ENCODE measurements around the gene NEK8. TPM values are rescaled to one million over a fixed set of nuclear protein-coding genes. Genes with fewer than 3 reads are reported as not detected.

NEK8 gene
- total RNA-seq, 2 experiments from 2014 or later: 3.6 to 3.9 TPM

- H3K4me3 Mint-ChIP-seq: no peak overlapping the region
- no peak for ATAC-seq
- DNase-seq: no peak
- H3K27ac Mint-ChIP-seq: no peak overlapping the region
- H3K4me1 Mint-ChIP-seq (ENCODE audit: low read depth): peaks cover 10% of the 10 kb centered on the region
- TF ChIP-seq CTCF (IDR thresholded peaks at IDR 0.05): no peak
- intact Hi-C loops (cut with micrococcal nuclease): no loop called here
- H3K36me3 Mint-ChIP-seq (ENCODE audit: low read depth): peaks cover 11% of the 10 kb centered on the region
- H3K9me3 Mint-ChIP-seq: no peaks in the 10 kb centered on the region
- ChIA-PET POLR2A (interaction anchor here (0.8 to 1.7 kb wide), 5 partner anchors 10 to 544 kb away, joined by 3 to 8 read pairs (median 3); partner anchors contain the start of gene RPL23A), CTCF (interaction anchor here (0.7 to 1.3 kb wide), 2 partner anchors 19 to 32 kb away, joined by 3 read pairs; partner anchors contain the start of gene TLCD1)
- no peaks in the 10 kb centered on the region for H3K27me3 Mint-ChIP-seq
Measured at GRCh38 chr17:28707339-28707720, 21.3 kb upstream of the NEK8 start.

GRCh38 chr17:28710861-28711722 is 17.5 kb upstream of the NEK8 start:
- no peak for TF ChIP-seq CTCF (IDR thresholded peaks at IDR 0.05)

GRCh38 chr17:28711723-28712031 is 16.9 kb upstream of the NEK8 start, which contains the start of gene PROCA1:
Gene PROCA1 (minus strand): TSS chr17:28711888. CDS start chr17:28711660, 228 bp downstream.
- ChIA-PET CTCF (interaction anchor here (0.7 to 3.5 kb wide), 8 partner anchors 8 to 118 kb away, joined by 3 to 20 read pairs (median 6); partner anchors contain the start of genes BLTP2, NEK8, RPL23A and TLCD1), POLR2A (interaction anchor here (0.6 to 7.7 kb wide), 12 partner anchors 9 to 254 kb away, joined by 3 to 65 read pairs (median 3); partner anchors contain the start of genes BLTP2, NEK8, RPL23A and SDF2)
- DNase-seq: peak; percentile 54
- peak within 1 kb of the TSS; percentile 89 for H3K4me3 Mint-ChIP-seq
- no peak for TF ChIP-seq CTCF (IDR thresholded peaks at IDR 0.05)
- H3K36me3 Mint-ChIP-seq (ENCODE audit: low read depth): peaks cover 7% of the 10 kb centered on the region
- intact Hi-C loops (cut with micrococcal nuclease): no loop called here
- ATAC-seq: peak; percentile 37
- H3K27ac Mint-ChIP-seq: peak within 1 kb of the TSS; percentile 95
- H3K4me1 Mint-ChIP-seq (ENCODE audit: low read depth): peaks cover 13% of the 10 kb centered on the region
- H3K9me3 Mint-ChIP-seq: no peaks in the 10 kb centered on the region
- peaks cover 9% of the 10 kb centered on the region for H3K27me3 Mint-ChIP-seq

More at GRCh38 chr17:28710861-28711722, 17.5 kb upstream of the NEK8 start:
- ChIA-PET CTCF (interaction anchor here (0.7 to 3.5 kb wide), 10 partner anchors 9 to 168 kb away, joined by 3 to 20 read pairs (median 5); partner anchors contain the start of genes BLTP2, NEK8, RPL23A and TLCD1), POLR2A (interaction anchor here (0.6 to 7.7 kb wide), 18 partner anchors 9 to 770 kb away, joined by 3 to 65 read pairs (median 3); partner anchors contain the start of genes BLTP2, NEK8, RPL23A and SDF2)
- intact Hi-C loops (cut with micrococcal nuclease): no loop called here
- peaks cover 7% of the 10 kb centered on the region for H3K36me3 Mint-ChIP-seq (ENCODE audit: low read depth)
- no peaks in the 10 kb centered on the region for H3K9me3 Mint-ChIP-seq
- H3K4me3 Mint-ChIP-seq: peak overlapping the region; percentile 89
- peaks cover 9% of the 10 kb centered on the region for H3K27me3 Mint-ChIP-seq
- ATAC-seq (peak; percentile 92), DNase-seq (peak; percentile 92)
- H3K27ac Mint-ChIP-seq: peak overlapping the region; percentile 95
- peaks cover 13% of the 10 kb centered on the region for H3K4me1 Mint-ChIP-seq (ENCODE audit: low read depth)

- H3K27ac Mint-ChIP-seq: peak overlapping the region; percentile 95
Measured at GRCh38 chr17:28712032-28712704, 16.4 kb upstream of the NEK8 start.

More at GRCh38 chr17:28712032-28712704, 16.4 kb upstream of the NEK8 start:
- ChIA-PET POLR2A (interaction anchor here (0.6 to 7.7 kb wide), 10 partner anchors 9 to 253 kb away, joined by 3 to 65 read pairs (median 5); partner anchors contain the start of genes BLTP2, NEK8, RPL23A and SDF2), CTCF (interaction anchor here (1.1 to 3.4 kb wide), 4 partner anchors 8 to 65 kb away, joined by 5 to 20 read pairs (median 10); partner anchors contain the start of genes NEK8, RPL23A and TLCD1)
- intact Hi-C loops (cut with micrococcal nuclease): no loop called here
- DNase-seq (peak; percentile 86), ATAC-seq (peak; percentile 55)
- no peaks in the 10 kb centered on the region for H3K9me3 Mint-ChIP-seq
- peaks cover 7% of the 10 kb centered on the region for H3K36me3 Mint-ChIP-seq (ENCODE audit: low read depth)
- TF ChIP-seq CTCF (IDR thresholded peaks at IDR 0.05): no peak
- peak overlapping the region; percentile 89 for H3K4me3 Mint-ChIP-seq
- H3K4me1 Mint-ChIP-seq (ENCODE audit: low read depth): peaks cover 13% of the 10 kb centered on the region
- peaks cover 9% of the 10 kb centered on the region for H3K27me3 Mint-ChIP-seq
